Testis (tissue), 3 donors: ENCODE measurements around the gene RELA. TPM values are rescaled to one million over a fixed set of nuclear protein-coding genes. Genes with fewer than 3 reads are reported as not detected.

ENCODE experiments used
- DNase-seq: peaks from one replicate; pipeline ENCODE4 v3.0.0-alpha.2; 2019
- H3K27ac ChIP-seq, 2 donors: fragments of 200-600 bp; sonication (generic); one replicate each; pipeline ENCODE4 v1.5.1; 2019
- H3K27me3 ChIP-seq: fragments of 200-600 bp; sonication (generic); one replicate; pipeline ENCODE4 v1.5.1; 2019
- H3K36me3 ChIP-seq: fragments of 200-600 bp; sonication (generic); one replicate; pipeline ENCODE4 v1.5.1; 2017; ENCODE audit warnings: low read depth; ENCODE audit errors: missing control alignments
- H3K4me1 ChIP-seq: fragments of 200-600 bp; sonication (generic); one replicate; pipeline ENCODE4 v1.5.1; 2019
- H3K4me3 ChIP-seq, 2 donors: fragments of 200-600 bp; sonication (generic); one replicate each; pipeline ENCODE4 v1.5.1; 2017 to 2019
- H3K9me3 ChIP-seq: fragments of 200-600 bp; sonication (generic); one replicate; pipeline ENCODE4 v1.5.1; 2017
- POLR2A ChIP-seq: fragments of 450-650 bp; IDR thresholded peaks from one replicate; pipeline ENCODE4 v1.6.1; 2017; ENCODE audit warnings: antibody characterized with exemption, mild to moderate bottlenecking, moderate library complexity
- WGBS, 2 donors: methylation state at CpG; one replicate each; pipeline ENCODE4 v1.1.5; 2018; 5-methylcytosine and 5-hydroxymethylcytosine counted together
- intact Hi-C: fragments of 100-400 bp; cut with DNase I; formaldehyde crosslinking; loops from one replicate; pipeline ENCODE4 v1.15.1; 2023; ENCODE audit warnings: low total_unique reads
- polyA plus RNA-seq: library from polyadenylated mRNA; stranded (reverse); fragments of 350-450 nt; fragmentation: Illumina TruSeq; extraction: RNeasy Lipid Tissue Mini Kit (QIAGEN cat#74804); gene quantifications from one replicate; pipeline ENCODE4 v1.2.3, GENCODE V29; 2014; ENCODE audit warnings: low read depth, low replicate concordance; ENCODE audit not compliant: insufficient read depth
- total RNA-seq, 2 donors: library from RNA; depleted of rRNA; stranded (reverse); fragments of >200 nt; gene quantifications; one replicate each; pipeline ENCODE4 v1.2.3, GENCODE V29; 2016
- TF ChIP-seq, protein P1 (sequence below), 3 experiments: fragments of 450-650 bp in 2 of 3; fragments of 200-600 bp in 1 of 3; sonication (generic) in 1 of 3; IDR thresholded peaks; one replicate each; pipeline ENCODE4 v1.5.1; 2016 to 2019; ENCODE audit warnings: antibody characterized with exemption in 3 of 3, mild to moderate bottlenecking in 2 of 3, moderate library complexity in 1 of 3

Gene RELA
- total and polyA plus RNA-seq, 3 donors from 2014 or later, result 47.5 to 82.0 (median 64.9) TPM

DNA sequence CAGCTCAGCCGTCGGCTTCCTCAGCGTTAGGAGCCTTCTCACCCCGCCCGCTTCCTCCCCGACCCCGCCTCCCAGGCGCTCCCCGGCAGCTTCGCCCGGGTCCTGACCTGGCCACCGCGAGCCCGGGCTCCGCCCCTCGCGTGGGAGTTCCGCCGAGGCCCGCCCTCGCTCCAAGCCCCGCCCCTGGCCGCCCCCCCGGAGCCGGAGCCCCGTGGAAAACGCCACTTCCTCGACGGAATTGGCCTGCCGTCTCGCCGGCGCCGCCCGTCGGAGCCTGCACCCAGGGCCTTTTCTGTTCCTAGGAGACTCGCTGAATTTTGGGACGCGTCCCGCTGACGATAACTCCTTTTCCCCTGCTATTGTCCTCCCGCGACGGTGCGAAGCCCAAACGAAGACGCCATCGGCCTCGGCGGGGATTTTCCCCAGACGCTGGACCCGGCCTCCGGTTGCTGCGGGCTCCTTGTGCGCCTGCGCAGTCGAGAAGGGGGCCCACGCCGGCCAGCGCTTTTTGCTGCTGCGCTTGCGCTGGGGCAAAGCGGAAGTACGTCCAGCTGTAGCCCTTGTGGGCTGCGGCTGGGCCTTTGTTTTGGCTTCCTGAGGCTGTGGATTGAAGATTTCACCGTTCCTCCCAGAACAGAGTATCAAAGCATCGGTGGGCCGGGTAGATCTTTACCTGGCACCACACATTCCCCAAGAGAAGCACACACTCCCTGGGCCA is 10.0 kb downstream of the RELA start:
- no peaks in the 10 kb centered on the region for H3K27me3 ChIP-seq
- DNase-seq, result peak; percentile 91
- H3K36me3 ChIP-seq, result no peaks in the 10 kb centered on the region
- intact Hi-C loops, result no loop called here
- TF ChIP-seq POLR2A, result no peak
- TF ChIP-seq, protein P1, sequence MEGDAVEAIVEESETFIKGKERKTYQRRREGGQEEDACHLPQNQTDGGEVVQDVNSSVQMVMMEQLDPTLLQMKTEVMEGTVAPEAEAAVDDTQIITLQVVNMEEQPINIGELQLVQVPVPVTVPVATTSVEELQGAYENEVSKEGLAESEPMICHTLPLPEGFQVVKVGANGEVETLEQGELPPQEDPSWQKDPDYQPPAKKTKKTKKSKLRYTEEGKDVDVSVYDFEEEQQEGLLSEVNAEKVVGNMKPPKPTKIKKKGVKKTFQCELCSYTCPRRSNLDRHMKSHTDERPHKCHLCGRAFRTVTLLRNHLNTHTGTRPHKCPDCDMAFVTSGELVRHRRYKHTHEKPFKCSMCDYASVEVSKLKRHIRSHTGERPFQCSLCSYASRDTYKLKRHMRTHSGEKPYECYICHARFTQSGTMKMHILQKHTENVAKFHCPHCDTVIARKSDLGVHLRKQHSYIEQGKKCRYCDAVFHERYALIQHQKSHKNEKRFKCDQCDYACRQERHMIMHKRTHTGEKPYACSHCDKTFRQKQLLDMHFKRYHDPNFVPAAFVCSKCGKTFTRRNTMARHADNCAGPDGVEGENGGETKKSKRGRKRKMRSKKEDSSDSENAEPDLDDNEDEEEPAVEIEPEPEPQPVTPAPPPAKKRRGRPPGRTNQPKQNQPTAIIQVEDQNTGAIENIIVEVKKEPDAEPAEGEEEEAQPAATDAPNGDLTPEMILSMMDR (IDR thresholded peaks at IDR 0.05), result no peak
- 0% methylated on average over 8 to 45 of the region's 68 CpGs for WGBS, 2 donors
- peaks cover 21% of the 10 kb centered on the region for H3K4me1 ChIP-seq
- peak overlapping the region; percentile 61 to 62 for H3K4me3 ChIP-seq
- no peaks in the 10 kb centered on the region for H3K9me3 ChIP-seq
- peak overlapping the region; percentile 84 to 98 for H3K27ac ChIP-seq

DNA sequence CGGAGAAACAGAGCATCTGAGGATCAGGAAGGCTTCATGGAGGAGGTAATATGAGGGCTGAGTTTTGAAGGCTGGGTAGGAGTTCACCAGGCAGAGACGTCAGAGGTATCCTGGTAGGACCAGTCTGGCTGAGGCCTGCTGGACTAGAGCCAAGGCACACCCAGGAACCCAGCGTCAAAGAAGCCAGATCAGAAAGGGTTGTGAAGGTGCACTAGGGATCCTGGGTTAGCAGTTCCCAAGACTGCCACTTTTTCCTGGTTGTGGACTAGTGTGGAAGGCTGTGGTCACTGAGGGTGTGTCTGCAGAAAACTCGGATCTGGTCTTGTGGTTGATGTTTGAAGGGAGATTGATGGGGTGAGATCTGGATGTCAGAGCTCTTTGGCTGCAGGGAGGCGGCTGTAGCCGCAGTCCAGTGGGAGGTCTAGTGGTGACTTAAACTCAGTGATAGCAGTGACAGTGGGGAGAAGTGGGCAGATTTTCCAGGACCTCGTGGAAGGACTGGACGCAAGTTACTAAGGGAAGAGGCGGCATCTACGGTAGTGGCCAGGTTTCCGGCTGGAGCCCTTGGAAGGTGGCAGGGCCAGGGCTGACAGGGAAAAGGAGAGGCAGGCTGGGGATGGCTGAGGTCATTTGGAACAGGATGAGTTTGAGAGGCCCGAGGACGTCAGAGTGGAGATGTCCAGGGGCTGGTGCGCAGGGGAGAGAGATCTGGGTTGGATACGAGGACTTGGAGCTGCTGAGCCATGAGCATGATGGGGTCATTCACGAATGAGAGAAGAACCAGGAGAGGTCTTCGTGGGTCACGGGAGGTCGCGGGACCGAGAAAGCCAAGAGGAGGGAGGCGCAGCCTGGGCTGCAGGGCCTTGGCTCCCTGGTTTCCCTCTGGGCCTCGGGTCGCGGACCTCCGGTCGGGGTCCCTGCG is 10.9 kb downstream of the RELA start:
- intact Hi-C loops, result no loop called here
- H3K27me3 ChIP-seq, result no peaks in the 10 kb centered on the region
- no peaks in the 10 kb centered on the region for H3K9me3 ChIP-seq
- TF ChIP-seq POLR2A, result no peak
- TF ChIP-seq, protein P1 (IDR thresholded peaks at IDR 0.05), result no peak
- peaks cover 21% of the 10 kb centered on the region for H3K4me1 ChIP-seq
- H3K27ac ChIP-seq, result peak overlapping the region; percentile 84 to 98
- peak overlapping the region; percentile 61 to 62 for H3K4me3 ChIP-seq
- no peaks in the 10 kb centered on the region for H3K36me3 ChIP-seq
- DNase-seq, result no peak
- 19 to 21% methylated on average over 23 to 28 of the region's 28 CpGs for WGBS, 2 donors

DNA sequence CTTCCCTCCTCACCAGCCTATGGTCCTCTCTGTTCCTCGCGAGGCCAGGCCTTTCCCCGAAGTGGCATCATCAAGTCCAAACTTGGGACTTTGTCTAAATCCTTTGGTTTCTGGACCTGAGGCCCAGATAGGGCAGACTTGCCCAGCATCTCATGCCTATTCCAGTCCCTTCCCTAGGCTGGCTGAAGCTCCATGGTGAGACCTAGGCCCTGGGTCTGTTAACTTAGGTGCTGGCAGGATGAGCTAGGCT is 11.5 kb downstream of the RELA start:
- no peak overlapping the region for H3K4me3 ChIP-seq
- no peaks in the 10 kb centered on the region for H3K36me3 ChIP-seq
- H3K27ac ChIP-seq, result peak overlapping the region in 1 of 2 donors; percentile 98
- intact Hi-C loops, result no loop called here
- no peak for DNase-seq
- H3K27me3 ChIP-seq, result no peaks in the 10 kb centered on the region
- TF ChIP-seq POLR2A, result no peak
- TF ChIP-seq, protein P1 (IDR thresholded peaks at IDR 0.05), result no peak
- peaks cover 21% of the 10 kb centered on the region for H3K4me1 ChIP-seq
- H3K9me3 ChIP-seq, result no peaks in the 10 kb centered on the region
- whole genome bisulfite sequencing, 2 donors, result 91 to 94% methylated on average over 3 of the region's 3 CpGs

DNA sequence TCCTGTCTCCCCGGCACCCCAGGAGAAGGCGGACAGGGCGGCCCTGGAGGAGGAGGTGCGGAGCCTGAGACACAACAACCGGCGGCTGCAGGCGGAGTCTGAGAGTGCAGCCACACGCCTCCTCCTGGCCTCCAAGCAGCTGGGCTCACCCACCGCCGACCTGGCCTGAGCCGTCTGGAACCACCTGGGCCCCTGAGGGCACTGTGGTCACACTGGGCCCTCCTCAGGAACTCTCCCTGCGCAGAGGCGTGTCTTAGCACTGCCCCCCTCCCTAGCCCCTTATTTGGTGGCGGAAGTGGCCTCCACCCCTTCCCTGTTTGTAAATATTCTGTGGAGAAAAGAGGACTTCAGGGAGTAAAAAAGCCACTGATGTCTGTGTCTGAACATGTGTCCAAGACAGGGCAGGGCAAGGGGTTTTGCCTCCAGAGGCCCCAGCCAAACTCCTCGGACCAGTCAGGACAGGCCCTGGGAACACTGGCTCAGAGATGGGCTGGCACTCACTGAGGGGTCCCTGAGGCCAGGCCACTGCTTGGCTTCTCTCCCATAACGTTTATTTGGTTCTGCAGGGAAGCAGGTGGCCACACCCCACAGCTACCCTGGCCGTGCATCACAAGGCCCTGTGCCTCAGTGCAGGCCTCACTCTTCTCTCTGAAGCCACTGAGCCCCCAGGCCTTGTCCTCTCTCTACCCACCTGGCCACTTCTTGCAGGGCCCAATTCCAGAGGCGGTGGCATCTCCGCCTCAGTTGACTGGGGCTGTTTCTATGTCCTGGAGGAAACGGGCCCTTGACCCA is 12.0 kb downstream of the RELA start:
- H3K36me3 ChIP-seq, result no peaks in the 10 kb centered on the region
- 78 to 79% methylated on average over 11 to 20 of the region's 20 CpGs for whole genome bisulfite sequencing, 2 donors
- DNase-seq, result no peak
- no peak for TF ChIP-seq POLR2A
- TF ChIP-seq, protein P1 (IDR thresholded peaks at IDR 0.05), result no peak
- H3K27me3 ChIP-seq, result no peaks in the 10 kb centered on the region
- H3K9me3 ChIP-seq, result no peaks in the 10 kb centered on the region
- H3K4me1 ChIP-seq, result peaks cover 21% of the 10 kb centered on the region
- intact Hi-C loops, result no loop called here
- H3K27ac ChIP-seq, result peak overlapping the region in 1 of 2 donors; percentile 98
- H3K4me3 ChIP-seq, result no peak overlapping the region
